HCT116 (cell line): ENCODE data around the gene ZNF503.

Experiments
- POLR2A ChIP-seq: IDR thresholded peaks from 2 replicates; pipeline ENCODE4 v1.7.0; 2011; ENCODE audit warnings: borderline replicate concordance; ENCODE audit not compliant: insufficient read depth, insufficient read length; ENCODE audit errors: extremely low read depth
- ZNF274 ChIP-seq: fragments of 200-500 bp; sonication (Bioruptor generic); IDR thresholded peaks from 2 replicates; pipeline ENCODE4 v1.6.1; 2014; ENCODE audit warnings: mild to moderate bottlenecking, low read depth, low read length, inconsistent platforms
- TF ChIP-seq, protein P1 (sequence below), 3 experiments: fragments of 200-600 bp in 1 of 3; sonication (generic) in 1 of 3; IDR thresholded peaks in 2 of 3; conservative IDR thresholded peaks in 1 of 3; 2 replicates each; pipeline ENCODE4 v1.5.1; 2012 to 2017; ENCODE audit warnings: low read depth in 2 of 3, low read length in 2 of 3, antibody characterized with exemption in 1 of 3, borderline replicate concordance in 1 of 3, control low read depth in 1 of 3, mild to moderate bottlenecking in 1 of 3, mixed read lengths in 1 of 3, mixed run types in 1 of 3, moderate library complexity in 1 of 3; ENCODE audit not compliant: insufficient read depth in 1 of 3

DNA sequence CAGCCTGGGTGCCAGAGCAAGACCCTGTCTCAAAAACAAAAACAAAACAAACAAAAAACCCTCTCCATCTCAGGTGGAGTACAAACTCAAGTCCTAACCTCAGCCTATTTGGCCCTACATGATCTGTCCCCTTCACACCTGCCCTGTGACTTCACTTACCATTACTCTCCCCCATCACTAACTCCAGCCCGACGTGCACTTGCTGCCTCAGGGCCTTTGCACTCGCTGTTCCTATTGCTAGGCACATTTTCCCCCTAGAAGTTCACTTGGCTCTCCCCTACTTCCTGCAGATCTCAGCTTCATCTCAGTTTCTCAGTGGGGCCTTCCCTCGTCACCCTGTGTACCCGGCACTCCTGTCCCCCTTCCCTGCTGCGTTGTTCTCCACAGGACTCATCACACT is 21.3 kb upstream of the ZNF503 start:
- TF ChIP-seq, protein P1, sequence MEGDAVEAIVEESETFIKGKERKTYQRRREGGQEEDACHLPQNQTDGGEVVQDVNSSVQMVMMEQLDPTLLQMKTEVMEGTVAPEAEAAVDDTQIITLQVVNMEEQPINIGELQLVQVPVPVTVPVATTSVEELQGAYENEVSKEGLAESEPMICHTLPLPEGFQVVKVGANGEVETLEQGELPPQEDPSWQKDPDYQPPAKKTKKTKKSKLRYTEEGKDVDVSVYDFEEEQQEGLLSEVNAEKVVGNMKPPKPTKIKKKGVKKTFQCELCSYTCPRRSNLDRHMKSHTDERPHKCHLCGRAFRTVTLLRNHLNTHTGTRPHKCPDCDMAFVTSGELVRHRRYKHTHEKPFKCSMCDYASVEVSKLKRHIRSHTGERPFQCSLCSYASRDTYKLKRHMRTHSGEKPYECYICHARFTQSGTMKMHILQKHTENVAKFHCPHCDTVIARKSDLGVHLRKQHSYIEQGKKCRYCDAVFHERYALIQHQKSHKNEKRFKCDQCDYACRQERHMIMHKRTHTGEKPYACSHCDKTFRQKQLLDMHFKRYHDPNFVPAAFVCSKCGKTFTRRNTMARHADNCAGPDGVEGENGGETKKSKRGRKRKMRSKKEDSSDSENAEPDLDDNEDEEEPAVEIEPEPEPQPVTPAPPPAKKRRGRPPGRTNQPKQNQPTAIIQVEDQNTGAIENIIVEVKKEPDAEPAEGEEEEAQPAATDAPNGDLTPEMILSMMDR (IDR thresholded peaks at IDR 0.05 in 2 of 3, conservative IDR thresholded peaks at IDR 0.05 in 1 of 3; ENCODE audit: borderline replicate concordance in 1 of 3, insufficient read depth in 1 of 3, low read depth in 2 of 3, low read length in 2 of 3), result no peak
- TF ChIP-seq ZNF274, result no peak
- no peak for TF ChIP-seq POLR2A
